PC-9 (cell line): ENCODE data around the gene SRP68. TPM values are rescaled to one million over a fixed set of nuclear protein-coding genes. Genes with fewer than 3 reads are reported as not detected.

ENCODE experiments used
- BruUV-seq: library from RNA; stranded (reverse); fragments of 400-500 nt; replicated peaks from 2 replicates; lab custom pipeline; 2021; lab: Mats Ljungman, UMichigan
- CTCF ChIA-PET: fragments of 300-600 bp; sonication (Branson Sonifier 250); formaldehyde crosslinking; loops from one replicate; lab custom pipeline; 2022; ENCODE audit warnings: antibody characterized with exemption; lab: Charles Lee
- POLR2A ChIA-PET: fragments of 300-600 bp; sonication (Branson Sonifier 250); formaldehyde crosslinking; loops from one replicate; lab custom pipeline; 2022; ENCODE audit warnings: antibody characterized with exemption; ENCODE audit not compliant: unreplicated experiment; lab: Charles Lee
- DNase-seq, 2 experiments: peaks; one replicate each; pipeline versions ENCODE4 v3.0.0 to v3.0.0-alpha.2; 2015 to 2022; ENCODE audit warnings: mixed read lengths in 1 of 2
- H2AFZ ChIP-seq: fragments of 200-600 bp; sonication (generic); 2 replicates; pipeline ENCODE4 v1.8.1; 2017; ENCODE audit warnings: antibody characterized with exemption
- H3F3A ChIP-seq: fragments of 200-600 bp; sonication (generic); 2 replicates; pipeline ENCODE4 v1.8.1; 2017; ENCODE audit warnings: antibody characterized with exemption, mild to moderate bottlenecking, low read depth; ENCODE audit not compliant: insufficient read depth
- H3K27ac ChIP-seq: fragments of 200-600 bp; sonication (generic); 2 replicates; pipeline ENCODE4 v1.6.1; 2016; ENCODE audit warnings: mixed run types
- H3K27me3 ChIP-seq: fragments of 200-600 bp; sonication (generic); 2 replicates; pipeline ENCODE4 v1.6.1; 2016; ENCODE audit warnings: low read depth, mixed run types; ENCODE audit not compliant: insufficient read depth
- H3K36me3 ChIP-seq: fragments of 200-600 bp; sonication (generic); 2 replicates; pipeline ENCODE4 v1.6.1; 2016; ENCODE audit warnings: low read depth, mixed run types
- H3K4me1 ChIP-seq: fragments of 200-600 bp; sonication (generic); replicated peaks from 2 replicates; pipeline ENCODE4 v1.6.1; 2016; ENCODE audit warnings: mixed run types; ENCODE audit not compliant: insufficient read depth
- H3K4me2 ChIP-seq: fragments of 200-600 bp; sonication (generic); 2 replicates; pipeline ENCODE4 v1.6.1; 2017; ENCODE audit warnings: mixed run types
- H3K4me3 ChIP-seq: fragments of 200-600 bp; sonication (generic); 2 replicates; pipeline ENCODE4 v1.6.1; 2016; ENCODE audit warnings: mixed run types
- H3K79me2 ChIP-seq: fragments of 200-600 bp; sonication (generic); 2 replicates; pipeline ENCODE4 v1.6.1; 2017; ENCODE audit warnings: low read depth, mixed run types
- H3K9me2 ChIP-seq: fragments of 200-600 bp; sonication (generic); 2 replicates; pipeline ENCODE4 v1.8.1; 2017; ENCODE audit warnings: mild to moderate bottlenecking; ENCODE audit not compliant: insufficient read depth
- H3K9me3 ChIP-seq: fragments of 200-600 bp; sonication (generic); 2 replicates; pipeline ENCODE4 v1.8.1; 2016; ENCODE audit warnings: low read depth; ENCODE audit not compliant: insufficient read depth
- H4K20me1 ChIP-seq: fragments of 200-600 bp; sonication (generic); 2 replicates; pipeline ENCODE4 v1.8.1; 2017; ENCODE audit not compliant: insufficient read depth
- CTCF ChIP-seq: fragments of 200-600 bp; sonication (generic); conservative IDR thresholded peaks from 2 replicates; pipeline ENCODE4 v1.6.1; 2017; ENCODE audit warnings: mixed run types, antibody characterized with exemption, mild to moderate bottlenecking, moderate library complexity
- EZH2 ChIP-seq: fragments of 200-600 bp; sonication (generic); IDR thresholded peaks from 2 replicates; pipeline ENCODE4 v1.8.0; 2017; ENCODE audit warnings: antibody characterized with exemption, low read depth
- intact Hi-C: fragments of 100-400 bp; cut with micrococcal nuclease; formaldehyde crosslinking; loops from one replicate; pipeline ENCODE4 v1.10.0; 2022; ENCODE audit not compliant: unreplicated experiment
- total RNA-seq: library from RNA; stranded (reverse); gene quantifications from 2 replicates; pipeline ENCODE4 v1.2.3, GENCODE V29; 2021

SRP68 gene
- total RNA-seq, 1 experiment from 2014 or later: 91.7 TPM

- BruUV-seq: no TSS peak
- intact Hi-C loops: loop anchor here (10.0 kb wide), 1 partner anchor 225 kb away; a partner anchor contains a TSS
- no peaks in the 10 kb centered on the region for H3K79me2 ChIP-seq
- H3K9me3 ChIP-seq: no peaks in the 10 kb centered on the region
- H3K27ac ChIP-seq: no peak overlapping the region
- ChIA-PET POLR2A (interaction anchor here (0.5 to 0.6 kb wide), 3 partner anchors 18 to 220 kb away, joined by 3 read pairs; partner anchors contain the start of gene EXOC7), CTCF (interaction anchor here (0.6 kb wide), 1 partner anchor 67 kb away, joined by 13 read pairs; no protein-coding TSS in a partner anchor)
- peak in 1 of 2 experiments; percentile 52 for DNase-seq
- peaks cover 55% of the 10 kb centered on the region for H3F3A ChIP-seq
- peaks cover 51% of the 10 kb centered on the region for H3K4me1 ChIP-seq
- H3K4me2 ChIP-seq: no peak overlapping the region
- no peaks in the 10 kb centered on the region for H3K36me3 ChIP-seq
- H4K20me1 ChIP-seq: no peaks in the 10 kb centered on the region
- no peak overlapping the region for H3K4me3 ChIP-seq
- H2AFZ ChIP-seq: no peak overlapping the region
- no peaks in the 10 kb centered on the region for H3K27me3 ChIP-seq
- H3K9me2 ChIP-seq: no peaks in the 10 kb centered on the region
- TF ChIP-seq CTCF (peak; percentile 88), EZH2 (no peak)
Observed at GRCh38 chr17:76000016-76000754, 72.1 kb downstream of the SRP68 start.

GRCh38 chr17:75998327-75998795 is 74.0 kb downstream of the SRP68 start:
- H3K36me3 ChIP-seq: no peaks in the 10 kb centered on the region
- CTCF ChIA-PET: interaction anchor here (0.5 to 0.8 kb wide), 5 partner anchors 11 to 366 kb away, joined by 3 to 18 read pairs (median 3); no protein-coding TSS in a partner anchor
- peak overlapping the region; percentile 94 for H3K4me2 ChIP-seq
- POLR2A ChIA-PET: interaction anchor here (0.6 to 0.7 kb wide), 3 partner anchors 56 to 277 kb away, joined by 3 to 4 read pairs (median 3); no protein-coding TSS in a partner anchor
- DNase-seq: peak; percentile 64 to 92
- peaks cover 63% of the 10 kb centered on the region for H3K4me1 ChIP-seq
- no peaks in the 10 kb centered on the region for H3K79me2 ChIP-seq
- no peaks in the 10 kb centered on the region for H3K9me2 ChIP-seq
- H3K27ac ChIP-seq: peak overlapping the region; percentile 92
- no peaks in the 10 kb centered on the region for H3K27me3 ChIP-seq
- no peaks in the 10 kb centered on the region for H3K9me3 ChIP-seq
- no peak overlapping the region for H2AFZ ChIP-seq
- peaks cover 67% of the 10 kb centered on the region for H3F3A ChIP-seq
- BruUV-seq: no TSS peak
- H4K20me1 ChIP-seq: no peaks in the 10 kb centered on the region
- intact Hi-C loops: loop anchor here (1.0 kb wide), 1 partner anchor 15 kb away; no protein-coding TSS in a partner anchor
- TF ChIP-seq EZH2 (no peak), CTCF (no peak)
- H3K4me3 ChIP-seq: no peak overlapping the region
